ENCODE data around the gene CACNB1. TPM values are rescaled to one million over a fixed set of nuclear protein-coding genes. Genes with fewer than 3 reads are reported as not detected.

Gene CACNB1
- polyA plus RNA-seq (ENCODE audit: insufficient read length in 4 of 4), result 10 to 100 TPM in 1 of 4 donors, 1 to 10 TPM in 3; 8.5 to 10.7 (median 9.2) TPM

GRCh38 chr17:39197380-39198185, at the start of gene CACNB1:
Gene CACNB1 (minus strand): TSS chr17:39197669. CDS start chr17:39197495, 174 bp downstream.
- DNase-seq (ENCODE audit: low read depth in 4 of 4, low spot score in 3 of 4), result peak in 1 of 4 donors; percentile 70

GRCh38 chr17:39246274-39246673, 48.8 kb upstream of the CACNB1 start:
- DNase-seq (ENCODE audit: low read depth in 4 of 4, low spot score in 3 of 4), result no peak

DNA sequence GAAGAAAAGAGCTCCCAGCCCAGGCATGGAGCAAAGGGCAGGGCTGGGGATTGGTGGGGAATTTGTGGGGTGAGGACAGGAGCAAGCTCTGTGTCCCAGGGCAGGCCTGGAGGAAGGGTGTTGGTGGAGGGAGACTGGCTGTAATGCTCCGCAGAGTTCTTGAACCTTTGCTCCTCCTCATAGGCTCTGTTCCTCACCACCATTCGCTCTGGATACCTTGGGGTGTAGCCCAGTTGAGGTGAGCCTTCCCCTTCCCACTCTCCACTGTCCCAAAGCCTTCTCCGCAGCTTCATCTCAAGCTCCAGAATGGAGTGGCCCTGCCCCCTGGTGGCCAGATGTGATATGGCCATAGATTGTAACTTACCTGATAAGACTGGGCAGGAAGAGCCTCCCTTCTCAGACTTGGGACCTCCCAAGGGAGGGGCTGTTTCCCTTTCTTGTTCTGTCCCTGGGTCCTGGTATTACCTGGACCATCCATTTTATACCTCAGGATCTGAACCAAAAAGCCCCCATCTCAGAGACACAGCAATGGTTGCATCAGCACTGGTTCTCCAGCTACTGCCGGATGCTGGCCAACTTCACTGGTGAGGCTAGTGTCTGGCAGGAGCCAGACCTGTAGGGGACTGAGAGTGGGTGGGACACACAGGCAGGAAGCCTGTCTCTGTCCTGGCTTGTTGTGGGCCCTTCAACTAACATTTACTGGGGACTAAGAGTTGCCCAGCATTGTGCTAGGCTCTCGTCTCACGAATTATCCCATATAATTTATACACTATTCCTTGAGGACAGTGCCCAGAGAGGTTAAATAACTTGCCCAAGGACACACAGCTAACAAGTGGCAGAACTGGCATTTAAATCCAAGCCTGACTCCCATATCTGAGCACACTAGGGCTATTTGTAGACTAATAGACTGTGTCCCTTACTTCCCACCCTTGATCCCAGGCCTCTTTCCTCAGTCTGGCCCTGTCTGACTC, 47.4 kb upstream of the CACNB1 start:
- peak; percentile 67 to 81 (median 78) for DNase-seq (ENCODE audit: low read depth in 4 of 4, low spot score in 3 of 4)

DNA sequence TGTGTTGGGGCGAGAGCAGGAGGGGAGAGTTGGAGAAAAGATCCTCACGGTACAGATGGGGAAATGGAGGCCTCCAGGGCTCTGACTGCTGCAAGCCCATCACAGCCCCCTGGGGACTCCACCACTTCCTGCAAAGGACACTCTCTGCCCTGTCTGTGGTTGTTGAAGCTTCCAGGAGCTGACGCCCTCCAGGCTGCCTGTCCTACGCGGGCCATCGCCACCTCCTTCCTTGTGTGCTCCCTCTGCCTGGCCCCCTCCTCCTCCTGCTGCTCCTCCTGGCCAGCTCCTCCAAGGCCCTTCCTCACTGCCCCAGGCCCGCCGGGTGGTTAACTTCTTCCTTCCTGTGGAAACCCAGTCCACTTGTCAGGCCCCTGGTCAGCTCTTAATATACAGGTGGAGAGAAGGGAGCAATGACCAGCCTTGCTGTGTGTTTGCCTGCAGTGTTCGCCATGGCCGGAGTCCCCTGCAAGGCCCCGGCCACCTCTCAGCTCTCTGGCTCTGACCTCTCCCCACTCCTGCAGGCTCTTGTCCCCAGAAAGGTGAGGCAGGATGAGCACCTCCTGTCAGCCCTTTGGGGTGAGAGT, 46.6 kb upstream of the CACNB1 start:
- DNase-seq (ENCODE audit: low read depth in 4 of 4, low spot score in 3 of 4), result no peak

DNA sequence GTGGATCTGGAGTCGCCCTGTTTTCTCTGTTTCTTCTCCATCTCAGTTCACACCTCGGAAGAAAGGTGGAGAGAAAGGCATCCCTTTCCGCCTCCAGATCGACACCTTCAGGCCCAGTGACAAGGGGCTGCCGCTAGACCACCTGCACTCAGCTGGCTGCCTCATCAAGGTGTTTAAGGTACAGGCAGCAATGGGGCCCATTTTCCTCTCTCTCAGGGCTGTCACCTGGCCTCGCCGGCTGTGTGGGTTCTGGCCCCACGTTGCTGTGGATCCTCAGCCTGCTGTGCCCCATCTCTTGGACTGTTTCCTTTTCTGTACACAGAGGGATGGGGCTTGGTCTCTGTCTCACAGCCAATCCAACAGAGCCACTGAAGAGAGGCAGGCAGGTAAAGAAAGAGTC, 45.7 kb upstream of the CACNB1 start:
- no peak for DNase-seq (ENCODE audit: low read depth in 4 of 4, low spot score in 3 of 4)

DNA sequence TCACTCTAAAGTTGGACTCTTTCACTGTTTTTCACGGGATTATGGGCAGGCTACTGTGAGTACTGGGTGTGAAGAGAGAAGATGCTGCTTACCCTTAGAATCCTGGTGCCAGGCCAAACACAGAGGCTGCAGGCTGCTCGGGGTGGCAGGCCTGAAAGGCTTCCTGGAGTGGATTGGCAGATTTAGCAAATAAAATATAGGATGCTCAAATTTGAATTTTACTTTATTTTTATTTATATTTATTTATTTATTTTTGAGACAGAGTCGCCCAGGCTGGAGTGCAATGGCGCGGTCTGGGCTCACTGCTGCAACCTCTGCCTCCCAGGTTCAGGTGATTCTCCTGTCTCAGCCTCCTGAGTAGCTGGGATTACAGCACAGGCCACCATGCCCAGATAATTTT, 43.2 kb upstream of the CACNB1 start:
- DNase-seq (ENCODE audit: low read depth in 4 of 4, low spot score in 3 of 4), result no peak

- DNase-seq (ENCODE audit: low read depth in 4 of 4, low spot score in 3 of 4), result no peak
Measured at GRCh38 chr17:39239640-39240314, 42.3 kb upstream of the CACNB1 start.

- DNase-seq (ENCODE audit: low read depth in 4 of 4, low spot score in 3 of 4), result no peak
Measured at GRCh38 chr17:39238311-39238972, 41.0 kb upstream of the CACNB1 start.

- DNase-seq (ENCODE audit: low read depth in 4 of 4, low spot score in 3 of 4), result no peak
Measured at GRCh38 chr17:39237586-39237985, 40.1 kb upstream of the CACNB1 start.

DNA sequence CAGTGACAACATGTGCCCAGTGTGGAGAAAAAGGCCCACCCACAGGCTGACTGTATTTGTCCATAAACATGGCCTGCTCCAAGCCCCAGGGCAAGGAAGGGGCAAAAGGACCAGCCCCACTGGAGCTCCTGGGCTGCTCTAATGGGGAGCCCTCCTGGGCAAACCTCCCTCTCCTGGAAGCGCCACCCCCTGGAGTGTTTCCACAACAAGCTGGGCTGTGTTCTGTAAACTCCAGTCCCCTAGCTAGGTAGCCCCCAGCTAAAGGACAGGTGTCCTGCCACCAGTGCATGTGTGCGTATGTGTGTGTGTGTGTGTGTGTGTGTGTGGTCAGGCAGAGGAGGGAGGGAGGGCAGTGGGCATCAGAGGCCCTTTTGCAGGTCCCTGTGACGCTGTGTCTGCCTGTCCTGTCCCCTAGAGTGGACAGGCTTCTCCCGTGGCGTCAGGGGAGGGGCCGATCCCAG, 39.5 kb upstream of the CACNB1 start:
- no peak for DNase-seq (ENCODE audit: low read depth in 4 of 4, low spot score in 3 of 4)

DNA sequence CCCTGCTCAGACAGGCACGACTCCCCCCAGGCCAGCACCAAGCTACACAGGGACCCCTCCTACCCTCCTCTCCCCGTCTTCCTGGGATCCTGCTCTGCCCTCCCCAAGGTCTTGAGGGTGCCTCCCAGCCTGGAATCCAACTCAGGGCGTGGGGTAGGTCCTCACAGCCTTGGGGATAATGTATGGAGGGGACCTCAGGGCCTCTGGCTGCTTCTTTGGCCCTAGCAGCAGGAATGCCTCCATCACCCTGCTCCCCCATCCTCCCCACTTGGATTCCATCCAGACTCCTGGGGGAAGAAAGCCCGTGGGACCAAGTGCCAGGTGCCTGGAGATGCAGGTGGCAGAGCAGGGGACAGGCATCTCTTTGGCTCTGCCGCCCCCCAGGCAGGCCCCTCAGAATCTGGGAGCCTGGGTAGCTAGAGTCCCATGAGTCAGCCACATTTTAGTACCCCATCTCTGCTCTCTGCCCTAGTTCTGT, 39.0 kb upstream of the CACNB1 start:
- DNase-seq (ENCODE audit: low read depth in 4 of 4, low spot score in 3 of 4), result no peak

DNA sequence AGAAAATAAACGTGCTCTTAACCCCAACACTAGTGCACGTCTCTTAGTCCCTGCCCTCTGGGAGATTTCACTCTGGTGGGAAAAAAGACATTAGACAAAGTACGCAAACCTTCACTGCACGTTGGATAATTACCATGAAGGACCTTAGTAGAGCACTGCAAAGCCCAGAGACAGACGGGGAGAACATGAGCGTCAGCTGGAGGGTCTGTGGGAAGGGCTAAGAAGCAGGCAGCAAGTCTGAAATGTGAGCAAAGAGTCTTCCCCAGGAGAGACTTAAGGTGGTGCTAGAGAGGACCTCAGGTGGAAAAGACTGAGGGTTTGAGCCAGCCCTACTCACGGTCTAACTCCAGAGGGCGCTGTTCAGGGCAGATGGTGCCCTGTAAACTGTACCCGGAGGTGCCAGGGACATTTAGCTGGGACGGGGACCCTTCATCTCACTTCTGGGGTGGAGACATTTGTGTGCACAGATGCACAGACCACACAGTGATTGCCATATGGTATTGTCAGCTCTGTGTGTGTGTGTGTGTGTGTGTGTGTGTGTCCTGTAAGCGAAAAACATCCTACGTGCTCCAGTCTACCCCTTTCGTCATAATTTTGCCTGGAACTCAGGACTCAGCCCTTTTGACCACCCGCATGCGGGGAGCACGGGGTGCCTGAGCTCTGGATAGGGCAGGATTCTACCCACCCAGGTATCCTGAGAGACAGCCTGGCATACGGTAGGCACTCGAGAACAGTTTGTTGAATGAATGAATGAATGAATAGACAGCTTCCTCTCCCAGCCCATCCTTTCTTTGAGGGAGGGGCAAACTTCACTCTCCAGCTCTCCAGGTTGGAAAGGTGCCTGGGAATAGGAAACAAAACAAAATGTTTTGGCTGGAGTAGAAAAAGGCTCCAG, 38.3 kb upstream of the CACNB1 start:
- DNase-seq (ENCODE audit: low read depth in 4 of 4, low spot score in 3 of 4), result no peak

GRCh38 chr17:39231591-39232551, 34.4 kb upstream of the CACNB1 start:
- no peak for DNase-seq (ENCODE audit: low read depth in 4 of 4, low spot score in 3 of 4)

GRCh38 chr17:39231091-39231561, 33.7 kb upstream of the CACNB1 start:
- no peak for DNase-seq (ENCODE audit: low read depth in 4 of 4, low spot score in 3 of 4)

DNA sequence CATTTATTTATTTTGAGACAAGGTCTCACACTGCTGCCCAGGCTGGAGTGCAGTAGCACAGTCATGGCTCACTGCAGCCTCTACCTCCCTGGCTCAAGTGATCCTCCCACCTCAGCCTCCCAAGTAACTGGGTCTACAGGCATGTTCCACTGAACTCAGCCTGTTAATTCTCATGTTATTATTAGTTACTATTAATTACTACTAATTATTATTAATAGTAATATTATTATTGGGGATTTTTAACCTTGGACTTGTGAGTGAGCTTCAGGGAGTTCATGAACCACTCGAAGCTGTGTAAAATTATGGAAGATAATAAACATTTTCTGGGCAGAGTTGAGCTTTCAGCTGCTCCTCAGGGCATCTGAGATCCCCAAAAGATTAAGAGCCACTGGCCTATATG, 32.9 kb upstream of the CACNB1 start:
- no peak for DNase-seq (ENCODE audit: low read depth in 4 of 4, low spot score in 3 of 4)

DNA sequence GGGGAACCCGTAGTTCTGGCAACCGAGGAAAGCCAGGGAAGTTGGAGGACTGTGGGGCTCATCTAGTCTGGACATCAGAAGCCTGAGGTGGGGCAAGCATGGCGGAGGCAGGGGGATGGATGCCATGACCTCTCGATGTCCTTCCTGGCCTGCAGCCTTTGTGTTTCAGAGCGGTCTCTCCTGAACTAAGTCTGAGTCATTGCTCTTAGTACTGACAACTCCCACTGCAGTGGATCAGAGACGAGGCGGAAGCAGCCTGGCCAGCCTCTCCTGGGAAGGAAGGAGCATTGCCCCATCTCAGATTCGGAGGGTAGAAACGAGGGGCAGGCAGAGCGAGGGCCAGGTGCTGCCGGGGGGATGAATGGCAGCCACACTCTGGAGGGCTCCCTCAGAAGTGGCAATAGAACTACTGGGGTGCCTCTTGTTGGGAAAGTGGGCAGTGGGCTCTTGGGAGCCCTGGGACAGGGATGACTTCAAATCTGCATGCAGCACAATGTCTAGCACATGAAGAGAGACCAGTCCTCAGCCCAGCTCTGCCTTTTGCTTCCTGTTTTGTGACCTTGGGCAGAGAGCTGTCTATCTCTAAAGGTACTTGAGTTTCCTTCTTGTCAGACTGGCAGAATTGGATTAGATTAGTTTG, 31.9 kb upstream of the CACNB1 start:
- no peak for DNase-seq (ENCODE audit: low read depth in 4 of 4, low spot score in 3 of 4)

GRCh38 chr17:39227364-39227919, 30.0 kb upstream of the CACNB1 start:
- no peak for DNase-seq (ENCODE audit: low read depth in 4 of 4, low spot score in 3 of 4)

Data from right renal pelvis (tissue), 4 donors.